Subcutaneous abdominal adipose tissue (tissue), 5 donors: ENCODE data around the gene PGF.

Source experiments
- H3K27ac ChIP-seq: one replicate; pipeline ENCODE4 v1.7.0; 2013; ENCODE audit warnings: low read depth, mild to moderate bottlenecking, inconsistent platforms, low read length, moderate library complexity
- H3K27me3 ChIP-seq, 5 donors: one replicate each; pipeline ENCODE4 v1.7.0; 2013; ENCODE audit warnings: low read length in 5 of 5, inconsistent platforms in 1 of 5; ENCODE audit not compliant: control insufficient read depth in 5 of 5, insufficient read depth in 4 of 5
- H3K36me3 ChIP-seq, 5 donors: one replicate each; pipeline ENCODE4 v1.7.0; 2013; ENCODE audit warnings: low read length in 5 of 5; ENCODE audit not compliant: control insufficient read depth in 5 of 5, insufficient read depth in 5 of 5
- H3K4me1 ChIP-seq, 5 donors: one replicate each; pipeline ENCODE4 v1.7.0; 2013; ENCODE audit warnings: low read length in 5 of 5, mild to moderate bottlenecking in 3 of 5, moderate library complexity in 1 of 5; ENCODE audit not compliant: control insufficient read depth in 5 of 5, insufficient read depth in 5 of 5
- H3K4me3 ChIP-seq, 5 donors: one replicate each; pipeline ENCODE4 v1.7.0; 2013; ENCODE audit warnings: low read length in 5 of 5, low read depth in 1 of 5
- H3K9ac ChIP-seq, 5 donors: one replicate each; pipeline ENCODE4 v1.7.0; 2013; ENCODE audit warnings: low read length in 5 of 5, mild to moderate bottlenecking in 4 of 5, moderate library complexity in 3 of 5
- H3K9me3 ChIP-seq, 5 donors: one replicate each; pipeline ENCODE4 v1.7.0; 2013; ENCODE audit warnings: low read length in 5 of 5; ENCODE audit not compliant: control insufficient read depth in 5 of 5
- donor health status: healthy.
- donor health status: healthy.
- donor health status: healthy.
- donor health status: healthy.
- donor health status: healthy.

PGF gene

DNA sequence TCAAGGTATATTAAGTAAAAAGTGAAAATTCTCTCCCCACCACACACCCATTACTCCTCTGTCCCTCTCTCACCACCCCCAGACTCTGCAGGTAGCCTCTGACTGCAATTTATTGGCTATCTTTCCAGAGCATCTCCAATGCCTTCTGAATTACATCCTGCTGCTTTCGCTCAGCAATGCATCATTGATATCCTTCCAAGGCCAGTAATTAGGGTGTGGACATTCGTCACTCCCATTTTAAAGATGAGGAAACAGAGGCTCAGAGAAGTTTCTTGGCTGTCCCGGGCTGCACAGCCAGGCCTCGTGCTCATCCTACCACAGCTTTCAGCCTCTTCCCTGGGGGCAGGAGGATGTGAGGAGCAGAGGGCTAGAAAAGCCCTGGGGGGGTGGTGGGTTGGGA lies 23.6 kb upstream of the PGF start:
- no peaks in the 10 kb centered on the region for H3K9me3 ChIP-seq
- H3K4me1 ChIP-seq, result peaks cover 7 to 58% (median 43%) of the 10 kb centered on the region in 5 donors
- no peak overlapping the region for H3K4me3 ChIP-seq
- H3K27me3 ChIP-seq, result no peaks in the 10 kb centered on the region
- H3K27ac ChIP-seq, result no peak overlapping the region
- H3K9ac ChIP-seq, result no peak overlapping the region
- H3K36me3 ChIP-seq, result no peaks in the 10 kb centered on the region

DNA sequence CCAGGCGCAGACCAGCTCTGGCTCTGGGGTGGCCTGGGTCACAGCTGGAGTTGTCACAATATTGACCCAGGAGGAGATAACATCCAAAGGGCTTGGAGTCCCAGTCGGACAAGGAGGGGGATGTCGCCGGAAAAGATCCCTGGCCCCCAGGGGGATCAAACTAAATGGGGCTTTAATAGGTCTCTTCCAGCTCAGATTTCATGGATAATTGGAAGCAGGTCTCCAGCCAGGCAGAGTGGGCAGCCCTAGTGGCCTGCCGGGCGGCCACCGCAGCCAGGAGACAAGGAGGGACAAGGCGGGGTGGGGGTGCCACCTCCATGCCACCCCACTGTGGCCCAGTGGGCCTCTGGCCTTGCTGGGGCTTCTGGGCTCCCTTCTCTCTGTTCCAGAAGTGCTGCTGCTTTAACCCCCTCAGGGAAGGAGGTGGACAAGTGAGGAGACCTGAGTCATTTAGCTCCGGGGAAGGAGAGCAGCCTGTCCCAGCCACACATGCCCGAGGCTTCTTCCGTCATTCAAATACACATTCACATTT lies 23.1 kb upstream of the PGF start:
- H3K27me3 ChIP-seq, result no peaks in the 10 kb centered on the region
- H3K27ac ChIP-seq, result no peak overlapping the region
- no peaks in the 10 kb centered on the region for H3K36me3 ChIP-seq
- H3K9ac ChIP-seq, result no peak overlapping the region
- peaks cover 7 to 63% (median 48%) of the 10 kb centered on the region in 5 donors for H3K4me1 ChIP-seq
- no peak overlapping the region for H3K4me3 ChIP-seq
- no peaks in the 10 kb centered on the region for H3K9me3 ChIP-seq

DNA sequence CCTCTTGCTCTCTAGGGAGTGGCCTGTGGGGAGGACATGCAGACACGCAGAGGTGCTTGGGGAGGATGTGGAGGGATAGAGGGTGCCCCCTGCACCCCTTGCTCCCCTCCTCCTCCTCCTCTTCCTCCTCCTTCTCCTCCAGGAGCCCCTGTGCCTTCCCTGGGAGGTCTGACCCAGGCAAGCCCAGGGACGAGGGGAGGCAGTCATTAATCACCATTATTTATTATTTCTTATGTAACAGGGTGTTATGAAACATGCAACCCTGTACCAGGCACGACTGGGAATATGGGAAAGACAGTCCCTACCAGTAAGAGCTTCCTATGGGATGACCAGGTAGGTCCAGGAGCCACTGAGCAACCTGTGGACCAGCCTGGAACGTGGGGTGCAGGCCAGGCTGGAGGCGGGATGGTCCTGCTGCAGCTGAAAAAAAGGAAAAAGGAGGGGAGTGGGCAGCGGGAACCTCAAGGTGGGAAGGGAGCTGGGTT lies 22.5 kb upstream of the PGF start:
- H3K4me1 ChIP-seq, result peaks cover 7 to 68% (median 51%) of the 10 kb centered on the region in 5 donors
- no peak overlapping the region for H3K27ac ChIP-seq

DNA sequence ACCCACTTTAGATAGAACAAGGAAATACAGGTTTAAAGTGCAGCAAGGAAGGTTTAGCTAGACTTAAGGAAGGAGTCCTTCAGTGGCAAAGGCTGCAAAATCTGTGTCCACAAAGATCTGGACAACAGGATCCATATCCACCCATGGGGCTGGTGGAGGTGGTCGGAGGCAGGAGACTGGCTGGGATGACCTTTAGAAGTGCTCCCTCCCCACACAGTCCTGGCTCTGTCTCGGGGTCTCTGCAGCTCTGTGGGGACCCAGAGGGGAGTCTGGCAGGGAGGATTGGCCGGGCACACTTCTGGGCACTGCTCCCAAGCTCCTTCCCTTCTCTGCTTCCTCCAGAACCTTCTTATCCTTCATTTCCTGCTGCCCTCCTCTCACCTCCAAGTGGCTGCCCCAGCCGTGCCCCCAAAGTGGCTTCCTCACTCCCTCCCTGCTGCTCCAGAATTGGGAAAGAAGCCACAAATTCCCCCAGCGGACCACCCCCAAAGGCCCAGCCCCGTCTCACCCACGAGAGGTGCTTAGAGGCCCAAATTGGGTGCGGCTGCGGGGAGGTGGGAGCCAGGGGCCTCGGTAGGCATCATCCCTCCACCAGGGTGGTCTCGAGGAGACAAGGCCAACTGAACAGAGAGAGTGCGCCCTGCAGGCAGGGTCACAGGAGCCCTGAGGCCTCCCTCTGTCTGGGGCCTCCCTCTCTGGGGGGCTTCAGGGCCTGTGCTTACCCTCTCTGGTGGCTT lies 21.9 kb upstream of the PGF start:
- Histone ChIP-seq H3K36me3 (no peaks in the 10 kb centered on the region), H3K27ac (no peak overlapping the region), H3K4me1 (peaks cover 7 to 72% (median 53%) of the 10 kb centered on the region in 5 donors), H3K4me3 (no peak overlapping the region), H3K9ac (no peak overlapping the region), H3K27me3 (no peaks in the 10 kb centered on the region), H3K9me3 (no peaks in the 10 kb centered on the region)

More for the DNA sequence above, 22.5 kb upstream of the PGF start:
- H3K27me3 ChIP-seq, result no peaks in the 10 kb centered on the region
- no peaks in the 10 kb centered on the region for H3K9me3 ChIP-seq
- H3K4me3 ChIP-seq, result no peak overlapping the region
- H3K9ac ChIP-seq, result no peak overlapping the region
- H3K36me3 ChIP-seq, result no peaks in the 10 kb centered on the region

DNA sequence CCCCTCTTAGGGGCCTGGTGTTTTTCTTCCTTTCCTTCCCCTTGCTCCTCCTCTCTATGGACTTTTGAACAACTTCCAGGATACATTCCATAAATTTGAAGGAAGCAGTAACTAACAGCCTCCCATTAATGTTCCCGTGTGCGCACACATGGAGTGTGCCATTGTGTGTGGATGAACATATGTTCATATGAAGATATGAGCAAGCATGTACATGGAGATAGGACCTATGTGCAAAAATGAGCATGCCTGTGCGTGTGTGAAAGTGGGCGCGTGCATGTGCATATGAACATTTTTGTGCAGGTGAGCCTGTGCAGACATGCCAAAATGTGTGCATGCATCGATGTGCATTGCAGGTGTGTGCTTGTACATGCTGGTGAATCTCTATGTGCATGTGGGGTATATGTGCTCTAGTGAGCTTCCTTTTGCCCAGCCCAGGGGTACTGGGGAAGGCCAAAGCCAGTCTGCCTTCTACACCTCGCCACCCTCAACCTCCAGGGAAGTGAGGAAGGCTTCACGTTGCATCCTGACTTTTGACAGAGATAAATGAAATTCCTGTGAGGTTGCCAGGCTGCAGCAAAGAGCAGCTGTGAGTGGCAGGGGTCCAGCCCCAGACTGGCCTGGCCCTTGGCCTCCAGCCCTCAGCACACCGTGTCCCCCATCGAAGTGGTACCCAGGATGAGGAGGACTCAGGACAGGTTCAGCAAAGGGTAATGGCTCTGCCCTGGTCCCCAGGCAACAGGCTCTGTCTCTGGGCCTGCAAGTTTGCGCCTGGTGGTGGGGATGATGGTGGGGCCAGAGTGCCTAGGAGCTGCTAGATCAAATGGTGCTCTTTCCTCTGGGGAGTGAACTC lies 21.1 kb upstream of the PGF start:
- H3K4me1 ChIP-seq, result peaks cover 7 to 72% (median 52%) of the 10 kb centered on the region in 5 donors
- H3K36me3 ChIP-seq, result no peaks in the 10 kb centered on the region
- no peak overlapping the region for H3K27ac ChIP-seq
- H3K4me3 ChIP-seq, result no peak overlapping the region
- H3K9ac ChIP-seq, result no peak overlapping the region
- no peaks in the 10 kb centered on the region for H3K9me3 ChIP-seq
- no peaks in the 10 kb centered on the region for H3K27me3 ChIP-seq

DNA sequence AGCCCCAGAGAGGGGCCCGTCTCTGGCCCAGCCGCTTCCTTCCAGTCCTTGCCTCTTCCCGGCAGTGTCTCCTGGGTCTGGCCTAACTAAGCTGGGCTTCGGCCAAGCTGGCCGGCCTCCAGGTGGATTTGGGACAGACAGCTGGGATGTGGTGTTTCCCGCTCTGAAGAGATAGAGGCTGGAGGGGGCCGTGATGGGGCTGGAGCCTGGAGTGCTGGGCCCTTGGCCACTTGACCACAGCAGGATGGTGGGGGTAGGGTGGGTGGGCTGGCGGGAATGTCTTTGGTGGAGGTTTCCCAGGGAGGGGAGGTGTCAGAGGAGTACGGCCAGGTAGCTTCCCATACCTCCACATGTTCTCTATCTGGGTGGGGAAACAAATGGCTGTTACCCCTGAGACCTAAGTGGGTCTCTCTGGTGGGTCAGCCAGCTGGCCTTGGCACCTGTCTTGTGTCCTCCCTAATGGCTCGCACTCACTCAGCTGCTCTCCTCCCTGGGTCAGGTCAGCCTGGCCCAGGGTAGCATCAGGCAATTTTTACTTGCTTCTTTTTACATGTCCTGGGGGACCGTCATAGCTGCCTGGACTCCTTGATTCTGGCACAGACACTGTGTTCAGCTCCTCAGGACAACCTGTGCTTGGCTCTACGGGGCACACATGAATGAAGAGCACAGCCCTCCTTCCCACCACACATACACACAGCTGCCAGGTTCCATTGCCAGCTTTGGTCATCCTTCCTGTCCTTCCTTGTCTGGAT lies 19.8 kb upstream of the PGF start:
- Histone ChIP-seq H3K27me3 (no peaks in the 10 kb centered on the region), H3K36me3 (no peaks in the 10 kb centered on the region), H3K4me1 (peaks cover 7 to 60% (median 41%) of the 10 kb centered on the region in 5 donors), H3K4me3 (no peak overlapping the region), H3K27ac (no peak overlapping the region), H3K9ac (no peak overlapping the region), H3K9me3 (no peaks in the 10 kb centered on the region)

DNA sequence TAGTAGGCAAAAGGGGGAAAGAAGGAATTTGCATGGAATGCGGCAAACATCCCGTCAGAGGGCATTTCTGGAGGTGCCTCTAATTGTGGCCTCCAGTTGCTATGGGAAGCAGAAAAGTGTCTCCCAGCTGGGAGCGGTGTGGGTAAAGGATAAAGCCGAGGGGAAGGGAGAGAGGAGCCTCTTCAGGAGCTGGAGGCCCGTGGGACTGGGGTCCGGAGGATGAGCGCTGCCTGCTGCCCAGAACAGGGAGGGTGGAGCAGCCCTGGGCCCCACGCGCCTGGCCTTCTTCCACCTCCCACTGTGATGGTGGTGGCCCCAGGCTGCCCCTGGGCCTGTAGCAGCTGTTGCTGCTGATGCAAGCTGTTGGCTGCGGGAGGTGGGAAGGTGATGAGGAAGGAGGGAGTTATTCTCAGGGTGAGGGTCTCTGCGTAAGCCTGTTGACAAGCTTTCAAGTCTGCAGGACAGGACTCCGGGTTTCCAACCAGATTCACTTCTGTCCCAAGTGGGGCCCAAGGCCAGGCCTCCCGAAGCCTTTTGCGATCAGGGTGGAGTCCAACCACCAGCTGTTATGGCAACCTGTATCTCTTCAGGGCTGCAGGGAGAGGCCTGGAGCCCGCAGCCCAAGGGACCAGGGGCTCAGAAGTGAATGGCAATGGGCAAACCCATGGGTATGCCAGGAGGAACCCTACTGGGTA lies 19.1 kb upstream of the PGF start:
- Histone ChIP-seq H3K36me3 (no peaks in the 10 kb centered on the region), H3K9ac (peak overlapping the region in 1 of 5 donors; percentile 38), H3K27ac (no peak overlapping the region), H3K9me3 (no peaks in the 10 kb centered on the region), H3K4me3 (no peak overlapping the region), H3K27me3 (no peaks in the 10 kb centered on the region), H3K4me1 (peaks cover 6 to 53% (median 39%) of the 10 kb centered on the region in 5 donors)

DNA sequence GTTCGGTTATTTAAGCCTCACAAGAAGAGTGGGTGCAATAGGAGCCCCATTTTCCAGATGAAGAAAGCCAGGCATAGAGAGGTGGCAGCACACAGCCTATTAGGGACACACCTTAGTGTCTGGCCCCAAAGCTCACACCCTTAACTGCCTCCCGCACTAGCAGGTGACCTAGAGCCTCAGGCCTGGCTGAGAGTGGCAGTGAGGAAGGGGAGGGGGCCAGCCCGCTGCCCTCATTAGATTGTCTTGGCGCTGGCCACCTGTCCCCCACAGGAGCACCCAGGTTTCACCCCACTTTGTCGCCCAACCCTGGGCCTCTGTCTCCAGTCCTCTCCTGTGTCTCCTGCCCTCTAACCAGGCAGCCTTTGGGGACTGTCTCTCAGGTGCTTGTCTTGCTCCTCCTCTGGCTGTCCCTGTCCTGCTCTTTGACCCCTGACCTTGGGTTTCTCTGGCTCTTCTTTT lies 18.5 kb upstream of the PGF start:
- Histone ChIP-seq H3K27ac (no peak overlapping the region), H3K9me3 (no peaks in the 10 kb centered on the region), H3K4me3 (no peak overlapping the region), H3K27me3 (no peaks in the 10 kb centered on the region), H3K9ac (peak overlapping the region in 1 of 5 donors; percentile 2), H3K4me1 (peaks cover 5 to 48% (median 39%) of the 10 kb centered on the region in 5 donors), H3K36me3 (no peaks in the 10 kb centered on the region)

DNA sequence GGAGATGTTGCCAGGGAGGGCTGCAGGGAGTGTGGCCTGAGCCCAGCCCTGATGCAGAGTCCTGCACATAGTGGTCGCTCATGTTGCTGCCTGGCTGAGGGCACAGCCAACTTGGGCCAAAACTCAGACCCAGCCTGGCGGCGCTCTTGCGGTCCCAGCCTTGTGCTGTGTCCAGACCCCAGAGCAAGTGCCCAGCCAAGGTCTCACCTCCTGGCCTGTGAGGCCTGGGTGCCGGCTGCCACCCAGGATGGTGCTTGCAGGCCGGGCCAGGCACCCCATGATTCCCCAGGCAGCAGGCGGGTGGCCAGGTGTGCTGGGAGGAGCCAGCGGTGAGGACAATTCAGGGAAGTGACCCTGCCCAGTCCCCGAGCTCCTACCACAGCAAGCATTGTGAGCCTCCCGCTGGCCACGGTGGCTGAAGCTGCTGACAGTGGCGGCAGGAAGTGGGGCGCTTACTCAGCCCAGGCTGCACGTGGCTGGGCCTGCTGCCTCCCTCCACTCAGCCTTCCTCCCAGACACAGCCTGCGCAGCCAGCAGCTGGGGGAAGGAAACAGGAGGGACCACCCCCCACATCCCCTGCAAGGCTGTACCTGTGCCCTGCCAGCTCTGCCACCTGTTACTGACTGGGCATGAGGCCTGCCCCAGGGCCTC lies 17.7 kb upstream of the PGF start:
- Histone ChIP-seq H3K27ac (no peak overlapping the region), H3K9me3 (no peaks in the 10 kb centered on the region), H3K4me3 (no peak overlapping the region), H3K27me3 (no peaks in the 10 kb centered on the region), H3K9ac (no peak overlapping the region), H3K4me1 (peaks cover 5 to 43% (median 35%) of the 10 kb centered on the region in 5 donors), H3K36me3 (no peaks in the 10 kb centered on the region)
